GM04503 (cell line): ENCODE results near the gene FOXE1.

Experiments
- DNase-seq: peaks from one replicate; pipeline ENCODE4 v3.0.0-alpha.2; 2012; ENCODE audit warnings: low read depth

The FOXE1 gene

DNA sequence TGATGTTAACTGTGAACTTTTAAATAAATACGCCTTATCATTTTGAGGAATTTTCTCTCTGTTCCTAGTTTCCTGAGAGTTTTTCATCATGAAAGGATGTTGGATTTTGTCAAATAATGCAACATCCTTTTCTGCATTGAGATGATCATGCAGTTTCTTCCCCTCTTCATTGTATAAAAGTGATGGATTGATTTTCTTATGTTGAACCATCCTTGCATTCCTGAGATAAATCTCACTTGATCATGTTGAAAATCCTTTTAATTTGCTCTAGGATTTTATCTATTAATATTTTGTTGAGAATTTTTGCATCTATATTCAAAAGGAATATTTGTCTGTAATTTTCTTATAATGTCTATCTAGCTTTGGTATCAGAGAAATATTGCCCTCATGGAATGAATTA is 13.3 kb downstream of the FOXE1 start:
- DNase-seq: no peak

DNA sequence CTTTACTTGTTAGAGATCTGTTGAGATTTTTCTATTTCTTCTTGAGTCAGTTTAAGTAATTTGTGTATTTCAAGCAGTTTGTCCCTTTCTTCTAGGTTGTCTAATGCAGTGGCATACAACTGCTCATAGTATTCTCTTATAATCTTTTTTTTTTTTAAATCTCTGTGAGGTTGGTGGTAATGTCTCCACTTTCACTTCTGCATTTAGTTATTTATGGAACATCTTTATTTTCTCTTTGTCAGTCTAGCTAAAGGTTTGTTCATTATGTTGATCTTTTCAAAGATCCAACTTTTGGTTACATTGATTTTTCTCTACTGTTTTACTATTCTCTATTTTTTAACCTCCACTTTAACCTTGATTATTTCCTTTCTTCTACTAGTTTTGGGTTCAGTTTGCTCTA is 13.8 kb downstream of the FOXE1 start:
- no peak for DNase-seq

DNA sequence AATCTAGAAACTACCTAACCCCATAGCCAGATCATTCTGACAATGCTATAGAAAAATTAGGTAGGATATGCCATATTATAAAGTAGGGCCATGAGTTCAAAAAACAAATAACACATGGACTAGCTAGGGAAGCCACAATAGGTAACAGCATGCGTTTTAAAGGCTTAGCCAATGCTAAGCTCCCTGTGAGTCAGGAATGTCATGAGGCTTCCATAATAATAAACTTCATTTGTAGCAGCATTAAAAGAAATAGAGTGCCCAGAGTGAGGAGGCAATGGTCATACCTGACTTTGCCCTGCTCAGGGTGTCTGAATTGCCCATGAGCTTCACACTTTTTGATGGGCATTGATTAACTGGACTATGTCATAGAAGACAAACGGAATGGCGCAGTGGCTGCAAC is 15.8 kb downstream of the FOXE1 start:
- no peak for DNase-seq

DNA sequence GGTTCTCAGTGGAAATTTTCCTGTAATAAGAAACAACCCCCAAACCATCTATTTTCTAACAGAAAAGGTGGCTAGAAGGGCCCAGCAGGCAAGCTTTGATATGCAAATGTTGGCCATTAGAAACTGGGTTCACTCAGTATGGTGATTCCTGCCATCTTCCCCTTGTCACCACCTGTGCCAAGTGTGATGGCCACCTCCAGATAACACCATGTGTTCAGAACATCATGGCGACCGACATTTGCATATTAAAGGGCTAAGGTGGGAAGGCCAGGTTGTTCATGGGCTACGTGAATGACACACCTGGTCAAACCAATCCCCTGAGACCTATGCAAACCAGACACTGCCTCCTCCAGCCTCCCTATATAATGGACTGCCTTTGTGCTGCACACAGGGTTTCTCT is 20.4 kb downstream of the FOXE1 start:
- no peak for DNase-seq

DNA sequence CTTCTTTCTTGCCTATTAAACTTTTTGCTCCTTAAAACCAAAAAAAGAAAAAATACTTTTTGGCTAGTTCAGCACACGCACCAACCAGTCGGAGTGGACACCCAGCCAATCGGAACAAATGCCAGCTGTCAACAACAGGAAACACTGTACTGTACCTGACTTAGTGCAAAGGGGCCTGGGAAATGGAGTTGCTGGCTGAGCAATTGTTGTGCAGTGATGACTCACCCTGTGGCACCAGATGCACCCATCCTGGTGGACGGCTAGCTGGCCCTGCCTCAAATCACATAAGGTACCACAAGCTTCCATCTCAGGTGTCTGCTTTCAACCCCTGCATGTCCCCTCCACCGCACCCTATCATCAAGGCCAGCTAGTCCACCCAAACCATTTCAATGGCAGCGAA is 20.9 kb downstream of the FOXE1 start:
- no peak for DNase-seq

DNA sequence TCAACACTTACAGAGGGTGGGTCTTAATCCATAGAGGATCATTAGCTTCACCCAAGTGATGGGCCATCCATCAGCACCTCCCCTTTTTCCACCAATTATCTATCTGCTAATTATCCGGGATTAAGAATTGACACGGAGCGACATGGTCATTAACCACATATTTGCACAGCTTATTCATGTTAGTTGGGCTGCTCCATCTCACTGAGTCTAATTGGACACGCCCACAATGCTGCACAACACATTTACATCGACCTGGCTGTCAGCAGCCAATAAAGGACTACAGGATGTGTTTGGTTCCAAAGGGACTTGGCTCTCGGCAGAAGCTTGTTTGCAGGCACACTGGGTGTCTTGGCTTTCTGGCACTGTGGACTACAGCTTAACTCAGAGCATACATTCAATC is 21.6 kb downstream of the FOXE1 start:
- DNase-seq: no peak

DNA sequence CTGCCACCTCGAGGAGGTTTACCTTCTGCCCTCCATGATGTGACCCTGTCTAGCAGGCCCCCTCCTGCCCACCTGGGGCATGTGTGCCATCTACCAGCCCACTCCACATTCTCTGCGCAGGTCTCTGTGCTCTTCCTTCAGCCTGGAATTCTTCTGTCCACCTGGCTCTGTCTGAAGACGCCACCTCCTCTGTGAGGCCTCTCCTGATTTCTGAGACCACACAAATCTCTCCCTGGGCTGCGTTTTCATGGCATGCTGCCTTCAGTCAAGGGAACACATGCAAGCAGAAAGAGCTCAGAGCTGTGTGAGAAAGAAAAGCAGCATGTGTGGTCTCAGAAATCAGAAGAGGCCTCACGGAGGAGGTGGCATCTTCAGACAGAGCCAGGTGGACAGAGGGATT is 22.1 kb downstream of the FOXE1 start:
- DNase-seq: no peak

DNA sequence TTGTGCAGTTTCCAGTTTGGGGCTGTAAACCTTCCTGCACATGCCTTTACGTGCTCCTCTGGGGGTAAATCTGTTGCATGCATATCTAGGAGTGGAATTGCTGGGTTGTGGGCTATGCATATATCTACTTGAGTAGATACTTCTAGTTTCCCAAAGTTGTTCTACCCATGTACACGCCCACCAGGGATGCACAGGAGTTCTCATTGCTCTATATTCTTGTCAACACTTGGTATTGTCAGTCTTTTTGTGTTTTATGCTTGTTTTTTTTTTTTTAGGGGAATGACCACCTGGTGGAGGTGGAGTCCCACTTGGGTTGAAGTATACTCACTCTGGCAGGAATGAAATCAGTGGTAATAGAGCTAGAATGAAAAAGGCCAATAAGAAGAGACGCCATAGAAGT is 23.0 kb downstream of the FOXE1 start:
- DNase-seq: no peak

DNA sequence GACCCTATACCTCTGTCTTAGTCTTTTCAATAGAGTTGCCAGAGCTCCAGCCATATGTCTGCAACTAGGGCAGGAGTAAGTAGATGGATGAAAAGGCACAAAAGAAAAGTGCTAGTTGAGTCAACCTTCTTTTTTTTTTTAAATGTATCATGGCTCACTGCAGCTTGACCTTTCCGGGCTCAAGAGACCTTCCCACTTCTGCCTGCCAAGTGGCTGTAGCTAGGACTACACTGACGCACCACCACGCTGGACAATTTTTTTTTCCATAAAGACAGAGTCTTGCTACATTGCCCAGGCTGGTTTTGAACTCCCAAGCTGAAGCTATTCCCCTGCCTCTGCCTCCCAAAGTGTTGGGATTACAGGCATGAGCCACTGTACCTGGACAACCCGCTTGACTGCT is 27.3 kb downstream of the FOXE1 start:
- DNase-seq: no peak

DNA sequence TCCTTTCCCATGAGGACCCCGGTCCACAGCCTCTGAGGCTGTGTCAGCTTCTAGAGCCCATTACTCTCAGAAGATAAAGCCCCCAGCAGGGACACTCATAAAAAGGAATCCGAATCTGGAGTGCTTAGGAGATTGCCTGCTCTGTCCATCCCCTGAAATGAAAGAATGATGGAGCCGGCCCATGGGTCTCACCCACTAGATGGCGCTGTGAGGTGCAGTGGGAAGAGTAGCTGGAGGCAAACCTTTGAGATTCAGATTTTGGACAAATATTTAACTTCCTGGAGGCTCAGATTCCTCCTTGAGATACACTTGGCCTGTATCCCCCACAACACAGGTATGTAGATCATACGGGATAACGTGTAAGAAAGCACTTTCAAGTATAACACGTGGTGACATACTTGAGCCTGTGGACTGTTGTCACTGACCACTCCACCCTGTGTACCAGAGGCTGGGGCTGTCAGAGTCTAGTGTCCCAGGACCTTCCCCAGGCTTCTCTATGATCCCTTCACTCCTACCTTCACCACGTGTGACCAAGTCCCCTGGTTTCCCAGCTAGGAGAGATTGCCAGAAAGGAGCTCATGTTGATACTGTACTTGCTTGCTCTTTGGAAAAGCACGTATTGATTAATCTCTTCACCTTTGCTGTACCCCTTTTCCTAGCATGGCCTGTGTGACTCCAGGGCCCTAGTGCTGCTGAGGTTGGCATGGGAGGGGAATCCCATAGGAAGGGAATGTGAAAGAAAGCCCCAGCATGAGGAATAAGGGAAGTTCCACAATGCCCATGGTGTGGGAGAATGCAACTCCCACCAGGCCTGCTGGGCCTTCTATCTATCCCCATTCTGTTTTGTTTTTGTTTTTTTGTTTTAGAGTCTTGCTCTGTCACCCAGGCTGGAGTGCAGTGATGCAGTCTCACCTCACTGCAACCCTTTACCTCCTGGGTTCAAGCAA is 37.2 kb downstream of the FOXE1 start:
- no peak for DNase-seq

DNA sequence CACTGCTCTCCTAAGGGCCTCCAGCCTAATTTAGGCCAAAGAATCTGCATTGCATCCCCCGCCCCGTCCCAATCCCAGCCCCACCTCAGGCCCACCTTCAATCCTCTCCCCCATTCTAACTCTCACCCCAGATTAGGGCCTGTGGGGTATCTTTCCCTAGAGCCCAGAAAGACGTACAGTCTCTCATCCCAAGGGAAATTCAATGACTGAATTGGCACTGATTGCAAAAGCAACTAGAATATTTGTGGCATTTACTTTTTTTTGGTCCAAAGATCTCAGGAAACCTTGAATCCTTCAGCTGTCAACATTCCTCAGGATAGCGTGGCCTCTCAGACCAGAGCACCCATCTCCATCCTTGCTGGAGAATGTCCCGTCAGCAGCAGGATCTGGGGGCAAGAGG is 38.7 kb downstream of the FOXE1 start:
- no peak for DNase-seq

DNA sequence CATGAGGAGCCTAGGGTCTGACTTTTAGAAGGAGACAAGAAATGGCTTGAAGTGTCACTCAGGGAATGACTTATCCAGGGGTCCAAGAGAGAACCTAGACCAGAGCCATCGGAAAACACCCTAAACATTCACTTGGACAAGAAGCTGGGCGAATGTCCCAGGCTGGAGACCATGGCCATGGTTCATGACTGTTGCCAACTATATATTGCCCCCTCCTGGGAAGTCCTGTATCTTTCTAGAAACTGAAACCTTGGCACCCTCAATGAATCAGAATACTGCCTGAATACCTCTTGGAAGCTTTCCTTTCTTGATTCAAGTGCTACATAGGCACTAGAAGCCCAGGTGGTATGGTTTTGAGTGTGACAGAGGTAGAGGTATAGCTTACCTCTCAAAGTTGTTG is 39.4 kb downstream of the FOXE1 start:
- DNase-seq: no peak

DNA sequence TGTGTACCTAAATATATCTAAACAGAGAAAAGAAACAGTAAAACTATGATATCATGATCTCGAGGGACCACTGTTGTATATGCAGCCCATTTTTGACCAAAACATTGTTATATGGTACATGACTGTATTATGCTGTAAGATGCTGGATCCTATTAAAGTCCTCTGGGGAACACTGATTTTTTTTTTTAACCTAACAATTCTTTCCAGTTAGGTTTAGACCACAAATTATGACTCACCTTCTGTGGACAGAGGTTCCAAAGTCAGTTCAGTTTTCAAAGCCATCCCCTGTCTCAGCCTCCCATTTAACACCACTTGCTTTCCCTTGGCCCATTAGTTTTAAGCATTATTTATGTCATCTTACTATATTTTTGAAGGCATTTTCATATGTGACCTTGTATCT is 42.2 kb downstream of the FOXE1 start:
- DNase-seq: no peak

DNA sequence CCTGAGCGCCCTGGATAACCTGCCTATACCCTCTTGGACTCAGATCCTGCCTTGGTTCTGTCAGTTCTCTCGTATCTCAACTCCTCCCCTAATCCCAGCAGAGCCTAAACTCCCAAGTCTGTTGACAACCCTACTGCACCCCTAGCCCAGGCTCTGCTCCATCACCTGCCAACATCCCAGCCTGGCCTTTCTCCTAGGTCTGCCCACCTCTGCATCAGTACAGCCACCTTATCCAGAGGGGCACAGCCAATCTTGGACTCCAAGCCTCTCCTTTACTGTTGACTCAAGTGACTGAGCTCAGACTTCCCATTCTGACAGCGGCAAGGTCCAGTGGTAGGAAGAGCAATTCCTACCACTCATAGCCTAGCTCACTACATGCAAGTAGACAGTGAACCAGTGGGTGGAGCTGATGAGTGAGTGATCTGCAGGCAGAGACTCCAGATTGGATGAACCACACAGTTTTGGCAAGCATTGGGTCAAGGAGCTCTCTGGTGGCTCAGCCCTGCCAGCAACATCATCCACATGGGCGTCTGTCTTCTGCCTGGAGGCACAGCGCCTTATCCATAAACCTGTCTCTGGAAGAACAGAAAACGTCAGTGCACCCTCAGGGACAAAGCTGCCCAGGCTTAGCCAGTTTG is 42.8 kb downstream of the FOXE1 start:
- DNase-seq: no peak

DNA sequence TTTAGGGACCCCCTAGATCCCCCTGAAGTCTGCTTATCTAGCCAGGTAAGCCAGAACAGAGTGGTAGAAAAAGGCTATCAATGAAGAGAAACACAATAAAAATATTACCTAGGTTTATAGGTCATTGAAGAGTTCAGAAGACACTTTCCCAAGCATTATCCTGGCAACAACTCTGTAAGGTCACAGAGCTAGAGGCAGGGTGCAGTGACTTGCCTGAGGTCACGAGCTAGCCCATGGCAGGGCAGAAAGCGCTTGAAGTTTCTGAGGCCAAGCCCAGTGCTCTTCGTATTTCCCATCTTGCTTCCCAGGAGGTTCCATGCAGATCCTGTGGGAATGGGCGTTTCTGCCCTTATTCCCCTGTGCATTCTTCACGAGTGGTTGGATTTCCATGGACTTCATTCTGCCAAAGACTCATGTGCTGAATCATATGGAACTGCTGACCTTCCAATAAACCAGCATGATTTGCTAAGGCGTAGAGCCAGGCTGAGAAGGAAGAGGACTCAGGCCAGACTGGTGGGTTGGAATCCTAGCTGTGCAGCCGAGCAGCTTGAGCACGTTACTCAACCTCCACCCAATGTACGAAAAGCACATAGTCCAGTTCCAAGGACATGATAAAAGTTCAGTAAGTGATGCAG is 47.2 kb downstream of the FOXE1 start:
- DNase-seq: no peak

DNA sequence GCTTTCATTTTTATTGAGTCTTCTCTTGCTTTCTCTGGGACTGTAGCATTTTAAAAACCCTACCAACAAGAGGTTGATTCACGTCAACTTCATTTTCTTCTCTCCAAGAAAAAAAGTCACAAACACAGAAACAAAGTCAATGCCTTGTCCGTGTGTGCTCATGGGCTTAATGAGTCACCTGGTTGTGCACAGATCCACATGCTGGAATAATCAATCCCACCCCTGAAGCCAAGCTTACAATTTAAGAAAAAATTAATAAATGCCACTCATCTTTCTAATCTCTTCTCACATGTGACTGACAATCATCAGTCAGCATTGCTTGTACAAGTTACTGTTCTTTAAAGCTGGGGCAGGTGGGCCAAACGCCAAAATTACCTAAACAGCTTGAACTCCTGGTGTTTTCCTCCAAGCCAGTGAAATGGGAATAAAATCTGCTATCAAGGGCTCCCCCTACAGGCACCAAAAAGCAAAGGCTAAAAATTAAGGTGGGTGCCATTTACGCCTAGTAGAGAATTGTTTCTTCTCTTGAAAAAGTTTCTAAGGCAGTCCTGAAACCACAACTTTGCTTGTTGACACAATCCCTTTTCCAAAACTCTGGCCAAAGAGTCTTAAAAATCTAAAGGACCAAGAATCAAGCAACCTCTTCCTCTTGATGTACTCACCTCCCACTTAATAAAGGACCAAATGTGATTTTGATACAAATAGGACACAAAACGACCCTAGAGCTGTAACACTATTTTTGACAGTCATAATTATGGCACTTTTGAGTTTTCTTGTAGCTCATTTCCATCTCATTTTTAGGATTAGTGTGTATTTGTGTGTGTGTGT is 47.9 kb downstream of the FOXE1 start:
- DNase-seq: no peak

DNA sequence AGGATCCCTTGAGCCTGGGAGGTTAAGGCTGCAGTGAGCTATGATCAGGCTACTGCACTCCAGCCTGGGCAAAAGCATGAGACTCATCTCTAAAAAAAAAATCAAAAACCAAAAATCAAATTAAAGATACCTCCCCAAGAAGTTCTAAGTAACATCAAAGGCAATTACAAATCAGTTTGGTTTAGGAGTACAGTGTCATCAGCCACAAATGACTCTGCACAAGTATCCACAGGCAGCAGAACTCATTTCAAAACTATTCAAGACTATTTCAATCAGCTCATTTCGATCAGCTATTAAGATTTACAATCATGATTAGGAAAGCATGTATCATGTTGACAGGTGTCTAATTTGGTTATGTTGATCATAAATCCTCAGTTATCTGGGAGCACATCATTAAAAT is 50.2 kb downstream of the FOXE1 start:
- no peak for DNase-seq

DNA sequence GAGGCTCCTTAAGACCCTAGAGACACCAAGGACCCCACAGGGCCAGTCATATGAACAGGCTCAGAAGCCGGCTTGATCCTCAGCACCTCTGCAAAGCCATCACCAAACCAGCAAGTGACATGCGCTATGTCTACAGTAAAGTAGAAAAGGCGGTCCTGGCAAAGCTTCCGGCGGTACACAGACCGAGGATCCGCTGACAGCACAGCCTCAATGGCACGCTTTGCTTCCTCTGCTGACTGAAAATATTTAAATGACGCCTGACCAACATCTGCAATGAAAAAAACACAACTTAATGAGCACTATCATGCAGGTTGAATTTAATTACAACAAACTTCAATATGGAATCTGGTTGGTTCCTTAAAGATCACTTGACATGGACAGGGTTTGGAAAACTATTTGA is 51.7 kb downstream of the FOXE1 start:
- no peak for DNase-seq

DNA sequence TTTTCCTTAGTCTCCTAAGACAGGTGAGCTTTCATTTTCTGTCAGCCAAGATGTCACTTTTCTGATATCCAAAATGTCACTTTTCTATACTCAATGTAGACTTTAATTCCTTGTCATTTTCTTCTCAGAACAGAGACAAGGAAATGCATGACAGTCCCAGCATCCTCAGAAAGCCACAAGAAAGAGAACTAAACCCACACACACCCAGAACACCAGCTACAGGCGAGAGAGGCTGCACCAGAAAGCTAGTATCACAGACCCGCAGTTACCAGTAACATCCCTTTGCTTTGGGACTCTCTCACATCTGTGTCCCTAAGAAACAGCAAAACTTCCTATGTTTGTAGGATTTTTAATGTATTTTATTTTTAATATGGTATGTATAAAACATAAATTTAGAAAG is 52.2 kb downstream of the FOXE1 start:
- no peak for DNase-seq
